Testis (tissue), 2 donors: ENCODE data around the gene PHF24.

Source experiments
- POLR2A ChIP-seq: fragments of 450-650 bp; IDR thresholded peaks from one replicate; pipeline ENCODE4 v1.6.1; 2017; ENCODE audit warnings: antibody characterized with exemption, mild to moderate bottlenecking, moderate library complexity
- TF ChIP-seq, protein P1 (sequence below), 3 experiments: fragments of 450-650 bp in 2 of 3; fragments of 200-600 bp in 1 of 3; sonication (generic) in 1 of 3; IDR thresholded peaks; one replicate each; pipeline ENCODE4 v1.5.1; 2016 to 2019; ENCODE audit warnings: antibody characterized with exemption in 3 of 3, mild to moderate bottlenecking in 2 of 3, moderate library complexity in 1 of 3

DNA sequence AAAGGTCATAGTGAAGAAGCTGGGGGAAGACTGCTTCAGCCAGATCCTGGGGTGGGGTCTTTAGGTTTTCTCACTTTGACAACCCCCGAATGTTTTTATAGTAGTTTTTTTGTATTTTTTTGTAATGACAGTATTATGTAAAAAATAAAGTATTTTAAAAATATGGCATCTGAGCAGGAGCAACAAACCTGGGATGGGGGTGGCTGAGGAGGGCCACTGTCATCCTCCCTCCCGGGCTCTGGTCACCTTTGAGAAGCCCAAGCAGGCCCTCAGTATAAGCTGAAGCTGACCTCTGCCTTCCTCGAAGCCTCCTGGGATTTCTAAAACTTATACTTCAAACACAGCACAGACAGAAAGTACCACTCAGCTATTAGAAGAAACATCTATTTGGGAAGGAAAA lies 40.2 kb downstream of the PHF24 start:
- TF ChIP-seq, protein P1, sequence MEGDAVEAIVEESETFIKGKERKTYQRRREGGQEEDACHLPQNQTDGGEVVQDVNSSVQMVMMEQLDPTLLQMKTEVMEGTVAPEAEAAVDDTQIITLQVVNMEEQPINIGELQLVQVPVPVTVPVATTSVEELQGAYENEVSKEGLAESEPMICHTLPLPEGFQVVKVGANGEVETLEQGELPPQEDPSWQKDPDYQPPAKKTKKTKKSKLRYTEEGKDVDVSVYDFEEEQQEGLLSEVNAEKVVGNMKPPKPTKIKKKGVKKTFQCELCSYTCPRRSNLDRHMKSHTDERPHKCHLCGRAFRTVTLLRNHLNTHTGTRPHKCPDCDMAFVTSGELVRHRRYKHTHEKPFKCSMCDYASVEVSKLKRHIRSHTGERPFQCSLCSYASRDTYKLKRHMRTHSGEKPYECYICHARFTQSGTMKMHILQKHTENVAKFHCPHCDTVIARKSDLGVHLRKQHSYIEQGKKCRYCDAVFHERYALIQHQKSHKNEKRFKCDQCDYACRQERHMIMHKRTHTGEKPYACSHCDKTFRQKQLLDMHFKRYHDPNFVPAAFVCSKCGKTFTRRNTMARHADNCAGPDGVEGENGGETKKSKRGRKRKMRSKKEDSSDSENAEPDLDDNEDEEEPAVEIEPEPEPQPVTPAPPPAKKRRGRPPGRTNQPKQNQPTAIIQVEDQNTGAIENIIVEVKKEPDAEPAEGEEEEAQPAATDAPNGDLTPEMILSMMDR (IDR thresholded peaks at IDR 0.05): no peak
- no peak for TF ChIP-seq POLR2A
